NCI-H524 (cell line): ENCODE data around the gene ATP10A.

ENCODE experiments used
- DNase-seq, 2 experiments: peaks; one replicate each; lab custom pipeline; 2025; lab: John Stamatoyannopoulos, UW

The ATP10A gene

GRCh38 chr15:25719101-25719985 is 143.8 kb downstream of the ATP10A start:
- peak; percentile 37 to 70 for DNase-seq

GRCh38 chr15:25718597-25718996 is 144.5 kb downstream of the ATP10A start:
- DNase-seq = peak in 1 of 2 experiments; percentile 10

GRCh38 chr15:25718169-25718536 is 145.0 kb downstream of the ATP10A start:
- no peak for DNase-seq

GRCh38 chr15:25717457-25718168 is 145.5 kb downstream of the ATP10A start:
- DNase-seq = no peak

GRCh38 chr15:25717127-25717456 is 146.0 kb downstream of the ATP10A start:
- no peak for DNase-seq

GRCh38 chr15:25716414-25717126 is 146.6 kb downstream of the ATP10A start:
- no peak for DNase-seq

- DNase-seq = peak; percentile 81 to 93
Observed at GRCh38 chr15:25715536-25716413, 147.4 kb downstream of the ATP10A start.

- no peak for DNase-seq
Observed at GRCh38 chr15:25714538-25714840, 148.6 kb downstream of the ATP10A start.

- DNase-seq = no peak
Observed at GRCh38 chr15:25713736-25714537, 149.2 kb downstream of the ATP10A start.

- DNase-seq = no peak
Observed at GRCh38 chr15:25712961-25713355, 150.2 kb downstream of the ATP10A start.

- DNase-seq = no peak
Observed at GRCh38 chr15:25712192-25712960, 150.8 kb downstream of the ATP10A start.

- DNase-seq = no peak
Observed at GRCh38 chr15:25711691-25712090, 151.4 kb downstream of the ATP10A start.

- DNase-seq = no peak
Observed at GRCh38 chr15:25711164-25711563, 152.0 kb downstream of the ATP10A start.

- DNase-seq = peak in 1 of 2 experiments; percentile 44
Observed at GRCh38 chr15:25710184-25710583, 152.9 kb downstream of the ATP10A start.

GRCh38 chr15:25709437-25710159 is 153.5 kb downstream of the ATP10A start:
- DNase-seq = no peak

- DNase-seq = no peak
Observed at GRCh38 chr15:25708391-25708790, 154.7 kb downstream of the ATP10A start.

- no peak for DNase-seq
Observed at GRCh38 chr15:25707656-25708365, 155.3 kb downstream of the ATP10A start.

GRCh38 chr15:25706176-25706955 is 156.8 kb downstream of the ATP10A start:
- no peak for DNase-seq
